IMR-90 (cell line): ENCODE results near the gene ARID4B. TPM values are rescaled to one million over a fixed set of nuclear protein-coding genes. Genes with fewer than 3 reads are reported as not detected.

Experiments
- ATAC-seq: fragments of 200-7000 bp; cut with Tn5 transposase; 2 replicates; pipeline ENCODE4 v1.9.1; 2020; ENCODE audit warnings: low read depth, mild to moderate bottlenecking, moderate library complexity
- BruUV-seq: library from RNA; stranded (reverse); fragments of 400-500 nt; replicated peaks from 2 replicates; lab custom pipeline; 2021; lab: Mats Ljungman, UMichigan
- CTCF ChIA-PET: fragments of 300-600 bp; formaldehyde crosslinking; extraction: SDS; loops from one replicate; lab custom pipeline; 2021; ENCODE audit warnings: antibody characterized with exemption; lab: Yijun Ruan, JAX
- POLR2A ChIA-PET: fragments of 300-600 bp; sonication (Branson Sonifier 250); formaldehyde crosslinking; loops from one replicate; lab custom pipeline; 2022; ENCODE audit warnings: antibody characterized with exemption; ENCODE audit not compliant: unreplicated experiment; lab: Charles Lee
- DNase-seq: peaks from one replicate; pipeline ENCODE4 v3.0.0; 2013
- H2AFZ ChIP-seq: replicated peaks from 2 replicates; pipeline ENCODE3; 2013; ENCODE audit warnings: low read length, mild to moderate bottlenecking; ENCODE audit not compliant: poor library complexity
- H2AK5ac ChIP-seq: 2 replicates; pipeline ENCODE4 v1.6.1; 2013; ENCODE audit warnings: low read depth, low read length, inconsistent platforms
- H2AK9ac ChIP-seq: replicated peaks from 2 replicates; pipeline ENCODE3; 2013; ENCODE audit warnings: mild to moderate bottlenecking, low read depth, low read length, moderate library complexity; ENCODE audit not compliant: poor library complexity
- H2BK120ac ChIP-seq: 2 replicates; pipeline ENCODE4 v1.6.1; 2013; ENCODE audit warnings: low read depth, low read length, inconsistent platforms
- H2BK15ac ChIP-seq: 3 replicates; pipeline ENCODE4 v1.6.1; 2013; ENCODE audit warnings: low read depth, low read length, inconsistent platforms
- H2BK20ac ChIP-seq: 2 replicates; pipeline ENCODE4 v1.6.1; 2013; ENCODE audit warnings: low read depth, mild to moderate bottlenecking, inconsistent platforms, low read length, moderate library complexity
- H2BK5ac ChIP-seq: 2 replicates; pipeline ENCODE4 v1.6.1; 2013; ENCODE audit warnings: mild to moderate bottlenecking, low read depth, low read length, inconsistent platforms; ENCODE audit not compliant: poor library complexity, severe bottlenecking
- H3K14ac ChIP-seq: replicated peaks from 2 replicates; pipeline ENCODE4 v1.6.1; 2013; ENCODE audit warnings: low read depth, low read length, inconsistent platforms
- H3K18ac ChIP-seq: 2 replicates; pipeline ENCODE4 v1.6.1; 2013; ENCODE audit warnings: low read depth, low read length, control low read depth
- H3K23ac ChIP-seq: 2 replicates; pipeline ENCODE4 v1.6.1; 2013; ENCODE audit warnings: low read depth, low read length, inconsistent platforms
- H3K27ac ChIP-seq: 2 replicates; pipeline ENCODE4 v1.5.1; 2013; ENCODE audit warnings: mild to moderate bottlenecking, control low read depth, low read length; ENCODE audit not compliant: insufficient read depth
- H3K27me3 ChIP-seq: 2 replicates; pipeline ENCODE4 v1.6.1; 2013; ENCODE audit warnings: low read length; ENCODE audit not compliant: control insufficient read depth, insufficient read depth
- H3K36me3 ChIP-seq: 2 replicates; pipeline ENCODE4 v1.6.1; 2013; ENCODE audit warnings: low read length, mixed read lengths; ENCODE audit not compliant: control insufficient read depth, insufficient read depth
- H3K4ac ChIP-seq: 2 replicates; pipeline ENCODE4 v1.6.1; 2013; ENCODE audit warnings: low read depth, low read length, inconsistent platforms
- H3K4me1 ChIP-seq: 2 replicates; pipeline ENCODE4 v1.6.1; 2013; ENCODE audit warnings: low read length, mixed read lengths; ENCODE audit not compliant: control insufficient read depth, insufficient read depth
- H3K4me2 ChIP-seq: 2 replicates; pipeline ENCODE4 v1.6.1; 2013; ENCODE audit warnings: low read depth, mild to moderate bottlenecking, control low read depth, low read length, moderate library complexity
- H3K4me3 ChIP-seq: 2 replicates; pipeline ENCODE4 v1.5.1; 2013; ENCODE audit warnings: low read depth, mild to moderate bottlenecking, control low read depth, low read length, moderate library complexity; ENCODE audit not compliant: insufficient read depth
- H3K56ac ChIP-seq: 2 replicates; pipeline ENCODE4 v1.6.1; 2013; ENCODE audit warnings: low read length, inconsistent platforms; ENCODE audit not compliant: insufficient read depth; ENCODE audit errors: extremely low read depth
- H3K79me1 ChIP-seq, 2 experiments: 2 replicates each; pipeline ENCODE4 v1.6.1; 2013; ENCODE audit warnings: low read length in 2 of 2, inconsistent platforms in 1 of 2, low read depth in 1 of 2
- H3K9ac ChIP-seq: 2 replicates; pipeline ENCODE4 v1.6.1; 2013; ENCODE audit warnings: low read depth, low read length, control low read depth
- H3K9me1 ChIP-seq: 2 replicates; pipeline ENCODE4 v1.6.1; 2013; ENCODE audit warnings: low read length, inconsistent platforms; ENCODE audit not compliant: insufficient read depth
- H3K9me3 ChIP-seq: 2 replicates; pipeline ENCODE4 v1.6.1; 2013; ENCODE audit warnings: low read length; ENCODE audit not compliant: control insufficient read depth, insufficient read depth
- H4K20me1 ChIP-seq: 2 replicates; pipeline ENCODE4 v1.6.1; 2013; ENCODE audit warnings: low read length, inconsistent platforms; ENCODE audit not compliant: insufficient read depth
- H4K5ac ChIP-seq: 2 replicates; pipeline ENCODE4 v1.6.1; 2013; ENCODE audit warnings: mild to moderate bottlenecking, low read depth, low read length, control low read depth
- H4K8ac ChIP-seq, 2 experiments: 2 replicates each; pipeline ENCODE4 v1.6.1; 2013; ENCODE audit warnings: low read depth in 2 of 2, low read length in 2 of 2, control low read depth in 1 of 2, inconsistent platforms in 1 of 2
- H4K91ac ChIP-seq: 2 replicates; pipeline ENCODE4 v1.6.1; 2013; ENCODE audit warnings: low read depth, low read length, inconsistent platforms; ENCODE audit not compliant: insufficient read depth
- BHLHE40 ChIP-seq: fragments of 150-350 bp; IDR thresholded peaks from 2 replicates; pipeline ENCODE4 v1.6.1; 2016; ENCODE audit warnings: mild to moderate bottlenecking, low read depth, low read length
- CEBPB ChIP-seq: IDR thresholded peaks from 2 replicates; pipeline ENCODE4 v1.6.1; 2012; ENCODE audit warnings: low read depth, low read length, improper control_type of control experiment
- CHD1 ChIP-seq: IDR thresholded peaks from 2 replicates; pipeline ENCODE4 v1.6.1; 2012; ENCODE audit warnings: low read depth, low read length, improper control_type of control experiment
- FOS ChIP-seq: fragments of 150-350 bp; IDR thresholded peaks from 2 replicates; pipeline ENCODE4 v1.6.1; 2016; ENCODE audit warnings: low read depth, low read length
- MAFK ChIP-seq: IDR thresholded peaks from 2 replicates; pipeline ENCODE4 v1.6.1; 2012; ENCODE audit warnings: low read depth, low read length, improper control_type of control experiment
- NFE2L2 ChIP-seq: fragments of 150-350 bp; IDR thresholded peaks from 2 replicates; pipeline ENCODE4 v1.6.1; 2016; ENCODE audit warnings: low read depth, mild to moderate bottlenecking, low read length
- RAD21 ChIP-seq: IDR thresholded peaks from 2 replicates; pipeline ENCODE4 v1.6.1; 2012; ENCODE audit warnings: low read length, improper control_type of control experiment
- RCOR1 ChIP-seq: IDR thresholded peaks from 2 replicates; pipeline ENCODE4 v1.6.1; 2012; ENCODE audit warnings: mild to moderate bottlenecking, low read length, improper control_type of control experiment; ENCODE audit not compliant: insufficient replicate concordance
- RFX5 ChIP-seq: IDR thresholded peaks from 2 replicates; pipeline ENCODE4 v1.8.0; 2012; ENCODE audit warnings: low read depth, mild to moderate bottlenecking, low read length, moderate library complexity
- SMC3 ChIP-seq: fragments of 150-350 bp; IDR thresholded peaks from 2 replicates; pipeline ENCODE4 v1.6.1; 2016; ENCODE audit warnings: low read depth, mild to moderate bottlenecking, antibody characterized with exemption, low read length, moderate library complexity
- USF2 ChIP-seq: fragments of 150-350 bp; IDR thresholded peaks from 2 replicates; pipeline ENCODE4 v1.6.1; 2017; ENCODE audit warnings: mild to moderate bottlenecking, antibody characterized with exemption, low read length, low read depth
- WGBS, 2 experiments: methylation state at CpG; one replicate each; pipeline versions ENCODE4 v1.1.5 to v1.1.7; 2013; ENCODE audit warnings: missing lambda C conversion rate in 2 of 2; ENCODE audit not compliant: insufficient read length in 1 of 2; ENCODE audit errors: extremely low coverage in 2 of 2; 5-methylcytosine and 5-hydroxymethylcytosine counted together
- dilution Hi-C: fragments of 300-500 bp; cut with HindIII; formaldehyde crosslinking; loops from one replicate; pipeline ENCODE4 v1.14.3; 2018; ENCODE audit warnings: low sequenced_read_pairs; ENCODE audit not compliant: unreplicated experiment
- in situ Hi-C: fragments of 300-500 bp; cut with MboI; formaldehyde crosslinking; loops from 3 replicates; pipeline ENCODE4 v1.14.3; 2019; ENCODE audit warnings: low sequenced_read_pairs, inconsistent platforms, mixed read lengths
- intact Hi-C: fragments of 100-400 bp; cut with micrococcal nuclease; formaldehyde crosslinking; loops from 2 replicates; pipeline ENCODE4 v1.10.0; 2022
- polyA plus RNA-seq, 3 experiments: library from polyadenylated mRNA; depleted of rRNA; stranded (reverse); fragments of >200 nt; gene quantifications; 2 replicates each; pipeline ENCODE4 v1.2.3, GENCODE V29; 2012; ENCODE audit warnings: low replicate concordance in 1 of 3
- total RNA-seq: library from RNA; depleted of rRNA; stranded (reverse); fragments of >200 nt; gene quantifications from 2 replicates; pipeline ENCODE4 v1.2.3, GENCODE V29; 2012

Gene ARID4B
- total and polyA plus RNA-seq, 2 of the 4 experiments (the other 2 are of a cell fraction) = 8.5 to 16.0 TPM

- Histone ChIP-seq H3K4me3 (no peak overlapping the region), H2AK9ac (no peak overlapping the region), H3K23ac (no peak overlapping the region), H3K27me3 (no peaks in the 10 kb centered on the region), H4K5ac (no peak overlapping the region), H3K4me1 (peaks cover 2% of the 10 kb centered on the region; the same call in 1 of the 2 replicates), H3K27ac (no peak overlapping the region), H3K56ac (no peak overlapping the region), H2BK5ac (no peak overlapping the region), H3K9me3 (no peaks in the 10 kb centered on the region), H3K79me1 (peaks cover 6 to 56% of the 10 kb centered on the region in 2 experiments), H3K9ac (no peak overlapping the region), H4K20me1 (peaks cover 84% of the 10 kb centered on the region), H3K14ac (no peak overlapping the region), H3K36me3 (no peaks in the 10 kb centered on the region), H3K4ac (no peak overlapping the region), H2AK5ac (no peak overlapping the region), H3K4me2 (no peak overlapping the region), H2BK20ac (no peak overlapping the region), H3K18ac (no peak overlapping the region), H3K9me1 (peaks cover 8% of the 10 kb centered on the region), H4K8ac (no peak overlapping the region), H2BK15ac (no peak overlapping the region), H2AFZ (no peak overlapping the region), H4K91ac (no peak overlapping the region), H2BK120ac (no peak overlapping the region)
- no CpG with 5 or more reads among the region's 4 CpGs for WGBS, 2 experiments
- CTCF ChIA-PET = no interaction called here
- dilution Hi-C loops = no loop called here
- TF ChIP-seq CHD1 (no peak), CEBPB (no peak), USF2 (no peak), RCOR1 (no peak), RFX5 (no peak), BHLHE40 (no peak), MAFK (no peak), RAD21 (no peak), FOS (no peak), SMC3 (no peak), NFE2L2 (no peak)
- DNase-seq (no peak), ATAC-seq (no peak)
- intact Hi-C loops = no loop called here
- no TSS peak for BruUV-seq
- POLR2A ChIA-PET = no interaction called here
- in situ Hi-C loops = no loop called here
Measured at GRCh38 chr1:235292790-235293189, 35.2 kb downstream of the ARID4B start.
